CD4-positive, alpha-beta memory T cell (primary cell): Measurements from ENCODE around the gene PRMT5. TPM values are rescaled to one million over a fixed set of nuclear protein-coding genes. Genes with fewer than 3 reads are reported as not detected.

Source experiments
- CTCF ChIA-PET: fragments of 350-600 bp; sonication (Branson Sonifier 250); formaldehyde crosslinking; loops from one replicate; lab custom pipeline; 2021; ENCODE audit warnings: inconsistent platforms; ENCODE audit not compliant: partially characterized antibody; lab: Charles Lee
- POLR2A ChIA-PET: fragments of 350-600 bp; sonication (Branson Sonifier 250); formaldehyde crosslinking; loops from one replicate; lab custom pipeline; 2021; ENCODE audit not compliant: partially characterized antibody; lab: Charles Lee
- DNase-seq, 5 donors: peaks; one replicate each; pipeline versions ENCODE4 v3.0.0 to v3.0.0-alpha.2; 2020 to 2022; ENCODE audit warnings: mixed read lengths in 1 of 5
- H3K27ac ChIP-seq: one replicate; pipeline ENCODE4 v1.7.0; 2013; ENCODE audit warnings: low read depth, low read length
- H3K27me3 ChIP-seq: 2 replicates; pipeline ENCODE4 v1.7.0; 2013; ENCODE audit warnings: mild to moderate bottlenecking, low read length, moderate library complexity; ENCODE audit not compliant: insufficient read depth
- H3K36me3 ChIP-seq: 2 replicates; pipeline ENCODE4 v1.7.0; 2013; ENCODE audit warnings: mild to moderate bottlenecking, low read length, moderate library complexity; ENCODE audit not compliant: insufficient read depth
- H3K4me1 ChIP-seq: 2 replicates; pipeline ENCODE4 v1.7.0; 2013; ENCODE audit warnings: mild to moderate bottlenecking, low read length, moderate library complexity; ENCODE audit not compliant: insufficient read depth
- H3K4me3 ChIP-seq, 2 donors: one replicate each; pipeline ENCODE4 v1.7.0; 2013; ENCODE audit warnings: low read length in 2 of 2, mild to moderate bottlenecking in 1 of 2
- H3K9me3 ChIP-seq, 2 donors: one replicate each; pipeline ENCODE4 v1.7.0; 2013; ENCODE audit warnings: low read length in 2 of 2, control low read depth in 1 of 2; ENCODE audit not compliant: control insufficient read depth in 1 of 2
- H3K27ac Mint-ChIP-seq, 7 donors: one replicate each; pipeline ENCODE4 v1.8.0; 2020 to 2021; ENCODE audit warnings: mixed read lengths in 7 of 7, mild to moderate bottlenecking in 6 of 7, inconsistent platforms in 3 of 7, moderate library complexity in 3 of 7
- H3K27me3 Mint-ChIP-seq, 2 donors: one replicate each; pipeline ENCODE4 v1.8.0; 2020 to 2021; ENCODE audit warnings: mixed read lengths in 2 of 2
- H3K36me3 Mint-ChIP-seq, 2 donors: one replicate each; pipeline ENCODE4 v1.8.0; 2020 to 2021; ENCODE audit warnings: mixed read lengths in 2 of 2, inconsistent platforms in 1 of 2, mild to moderate bottlenecking in 1 of 2
- H3K4me1 Mint-ChIP-seq, 4 donors: one replicate each; pipeline ENCODE4 v1.8.0; 2020 to 2021; ENCODE audit warnings: mixed read lengths in 4 of 4, mild to moderate bottlenecking in 1 of 4
- H3K4me3 Mint-ChIP-seq, 8 donors: one replicate each; pipeline ENCODE4 v1.8.0; 2020 to 2021; ENCODE audit warnings: mixed read lengths in 8 of 8, mild to moderate bottlenecking in 7 of 8, moderate library complexity in 6 of 8, inconsistent platforms in 3 of 8
- H3K9me3 Mint-ChIP-seq, 8 donors: one replicate each; pipeline ENCODE4 v1.8.0; 2020 to 2021; ENCODE audit warnings: mixed read lengths in 8 of 8, mild to moderate bottlenecking in 5 of 8, inconsistent platforms in 3 of 8, moderate library complexity in 1 of 8
- intact Hi-C: fragments of 100-400 bp; cut with micrococcal nuclease; formaldehyde crosslinking; loops from one replicate; pipeline ENCODE4 v1.15.1; 2023
- polyA plus RNA-seq, 2 donors: library from polyadenylated mRNA; unstranded; fragments of 300-500 nt; fragmentation: Illumina TruSeq; gene quantifications; one replicate each; pipeline ENCODE4 v1.2.3, GENCODE V29; 2021
- total RNA-seq, 2 experiments: library from RNA; stranded (reverse); gene quantifications; one replicate each; pipeline ENCODE4 v1.2.3, GENCODE V29; 2021

PRMT5 gene
- total and polyA plus RNA-seq, 4 experiments from 2014 or later = 25.8 to 65.1 (median 40.6) TPM

GRCh38 chr14:22900081-22900799, 28.9 kb downstream of the PRMT5 start:
- Mint-ChIP-seq H3K4me3 (no peak overlapping the region), H3K36me3 (peaks cover 36 to 44% of the 10 kb centered on the region in 2 donors), H3K27me3 (no peaks in the 10 kb centered on the region), H3K9me3 (no peaks in the 10 kb centered on the region), H3K27ac (peak overlapping the region; percentile 12 to 65 (median 54)), H3K4me1 (peaks cover 5 to 15% (median 5%) of the 10 kb centered on the region in 4 donors)
- POLR2A ChIA-PET = interaction anchor here (0.7 to 3.3 kb wide), 12 partner anchors 12 to 343 kb away, joined by 3 to 34 read pairs (median 6); partner anchors contain the start of genes DAD1, LRP10, OXA1L and RBM23
- H3K27me3 ChIP-seq = no peaks in the 10 kb centered on the region
- H3K27ac ChIP-seq = no peak overlapping the region
- no peaks in the 10 kb centered on the region for H3K9me3 ChIP-seq
- H3K36me3 ChIP-seq = peaks cover 42% of the 10 kb centered on the region
- peak; percentile 66 to 72 (median 67) for DNase-seq
- intact Hi-C loops = loop anchor here (1.0 kb wide), 5 partner anchors 13 to 330 kb away; no protein-coding TSS in a partner anchor
- peaks cover 4% of the 10 kb centered on the region for H3K4me1 ChIP-seq
- H3K4me3 ChIP-seq = no peak overlapping the region
- CTCF ChIA-PET = interaction anchor here (0.6 to 9.0 kb wide), 25 partner anchors 10 to 343 kb away, joined by 3 to 123 read pairs (median 6); partner anchors contain the start of genes DAD1, HAUS4, LRP10 and OXA1L

- ChIA-PET CTCF (interaction anchor here (0.7 to 9.0 kb wide), 11 partner anchors 8 to 70 kb away, joined by 3 to 123 read pairs (median 22); partner anchors contain the start of genes LRP10, PRMT5, RBM23 and REM2), POLR2A (interaction anchor here (3.0 kb wide), 1 partner anchor 15 kb away, joined by 14 read pairs; the partner anchor contains the start of gene REM2)
- Mint-ChIP-seq H3K27ac (peak overlapping the region in 1 of 7 donors; percentile 77), H3K27me3 (no peaks in the 10 kb centered on the region), H3K4me3 (no peak overlapping the region), H3K4me1 (peaks cover 5 to 15% (median 5%) of the 10 kb centered on the region in 4 donors), H3K9me3 (no peaks in the 10 kb centered on the region), H3K36me3 (peaks cover 18 to 29% of the 10 kb centered on the region in 2 donors)
- no peak for DNase-seq
- intact Hi-C loops = no loop called here
- Histone ChIP-seq H3K27me3 (no peaks in the 10 kb centered on the region), H3K27ac (no peak overlapping the region), H3K4me1 (peaks cover 4% of the 10 kb centered on the region), H3K4me3 (no peak overlapping the region), H3K36me3 (peaks cover 24% of the 10 kb centered on the region), H3K9me3 (no peaks in the 10 kb centered on the region)
Measured at GRCh38 chr14:22898302-22899090, 30.7 kb downstream of the PRMT5 start.

GRCh38 chr14:22897357-22897756, 31.8 kb downstream of the PRMT5 start:
- peaks cover 5 to 15% (median 5%) of the 10 kb centered on the region in 4 donors for H3K4me1 Mint-ChIP-seq
- POLR2A ChIA-PET = interaction anchor here (1.9 to 2.8 kb wide), 4 partner anchors 9 to 26 kb away, joined by 8 to 18 read pairs (median 10); partner anchors contain the start of gene LRP10
- peaks cover 16% of the 10 kb centered on the region for H3K36me3 ChIP-seq
- no peaks in the 10 kb centered on the region for H3K27me3 ChIP-seq
- no peak overlapping the region for H3K27ac ChIP-seq
- intact Hi-C loops = no loop called here
- no peak overlapping the region for H3K4me3 ChIP-seq
- H3K9me3 ChIP-seq = no peaks in the 10 kb centered on the region
- peaks cover 4% of the 10 kb centered on the region for H3K4me1 ChIP-seq
- peak overlapping the region in 2 of 7 donors; percentile 46 to 63 for H3K27ac Mint-ChIP-seq
- no peak for DNase-seq
- no peaks in the 10 kb centered on the region for H3K9me3 Mint-ChIP-seq
- no peaks in the 10 kb centered on the region for H3K27me3 Mint-ChIP-seq
- CTCF ChIA-PET = interaction anchor here (1.1 to 9.0 kb wide), 8 partner anchors 9 to 327 kb away, joined by 3 to 123 read pairs (median 13); partner anchors contain the start of genes LRP10 and REM2
- H3K4me3 Mint-ChIP-seq = no peak overlapping the region
- H3K36me3 Mint-ChIP-seq = peaks cover 19 to 23% of the 10 kb centered on the region in 2 donors

GRCh38 chr14:22896760-22897159, 32.4 kb downstream of the PRMT5 start:
- H3K4me1 Mint-ChIP-seq = peaks cover 5 to 15% (median 5%) of the 10 kb centered on the region in 4 donors
- peak overlapping the region in 1 of 7 donors; percentile 27 for H3K27ac Mint-ChIP-seq

GRCh38 chr14:22896356-22896755, 32.8 kb downstream of the PRMT5 start:
- Mint-ChIP-seq H3K9me3 (no peaks in the 10 kb centered on the region), H3K27me3 (no peaks in the 10 kb centered on the region), H3K36me3 (peaks cover 12 to 13% of the 10 kb centered on the region in 2 donors), H3K4me1 (peaks cover 5 to 15% (median 5%) of the 10 kb centered on the region in 4 donors), H3K4me3 (no peak overlapping the region), H3K27ac (peak overlapping the region in 1 of 7 donors; percentile 27)
- DNase-seq = no peak
- Histone ChIP-seq H3K36me3 (peaks cover 6% of the 10 kb centered on the region), H3K4me3 (no peak overlapping the region), H3K4me1 (peaks cover 4% of the 10 kb centered on the region), H3K27ac (no peak overlapping the region), H3K27me3 (no peaks in the 10 kb centered on the region), H3K9me3 (no peaks in the 10 kb centered on the region)
- intact Hi-C loops = no loop called here
- ChIA-PET POLR2A (interaction anchor here (1.0 to 2.8 kb wide), 7 partner anchors 8 to 66 kb away, joined by 3 to 18 read pairs (median 8); partner anchors contain the start of genes LRP10 and RBM23), CTCF (interaction anchor here (0.6 to 9.0 kb wide), 12 partner anchors 14 to 339 kb away, joined by 3 to 123 read pairs (median 4); partner anchors contain the start of genes LRP10, RBM23 and REM2)

More at GRCh38 chr14:22896760-22897159, 32.4 kb downstream of the PRMT5 start:
- peaks cover 15 to 17% of the 10 kb centered on the region in 2 donors for H3K36me3 Mint-ChIP-seq
- H3K9me3 Mint-ChIP-seq = no peaks in the 10 kb centered on the region
- Histone ChIP-seq H3K4me1 (peaks cover 4% of the 10 kb centered on the region), H3K36me3 (peaks cover 10% of the 10 kb centered on the region), H3K27me3 (no peaks in the 10 kb centered on the region), H3K9me3 (no peaks in the 10 kb centered on the region), H3K27ac (no peak overlapping the region), H3K4me3 (no peak overlapping the region)
- no peak for DNase-seq
- H3K27me3 Mint-ChIP-seq = no peaks in the 10 kb centered on the region
- ChIA-PET CTCF (interaction anchor here (0.6 to 9.0 kb wide), 11 partner anchors 8 to 340 kb away, joined by 3 to 123 read pairs (median 5); partner anchors contain the start of genes LRP10 and REM2), POLR2A (interaction anchor here (1.4 to 2.8 kb wide), 6 partner anchors 9 to 66 kb away, joined by 4 to 18 read pairs (median 8); partner anchors contain the start of gene LRP10)
- intact Hi-C loops = no loop called here
- no peak overlapping the region for H3K4me3 Mint-ChIP-seq

GRCh38 chr14:22895402-22895801, 33.8 kb downstream of the PRMT5 start:
- H3K36me3 ChIP-seq = no peaks in the 10 kb centered on the region
- ChIA-PET POLR2A (interaction anchor here (0.6 to 2.8 kb wide), 8 partner anchors 7 to 65 kb away, joined by 3 to 18 read pairs (median 6); partner anchors contain the start of genes LRP10 and RBM23), CTCF (interaction anchor here (1.0 to 9.0 kb wide), 9 partner anchors 13 to 338 kb away, joined by 3 to 123 read pairs (median 9); partner anchors contain the start of genes LRP10, RBM23 and REM2)
- intact Hi-C loops = no loop called here
- no peak overlapping the region for H3K27ac ChIP-seq
- H3K4me3 Mint-ChIP-seq = peak overlapping the region in 1 of 8 donors; percentile 31
- no peaks in the 10 kb centered on the region for H3K27me3 ChIP-seq
- no peaks in the 10 kb centered on the region for H3K9me3 Mint-ChIP-seq
- no peak overlapping the region for H3K4me3 ChIP-seq
- peaks cover 2 to 11% (median 5%) of the 10 kb centered on the region in 4 donors for H3K4me1 Mint-ChIP-seq
- peaks cover 4% of the 10 kb centered on the region for H3K4me1 ChIP-seq
- H3K27me3 Mint-ChIP-seq = no peaks in the 10 kb centered on the region
- H3K27ac Mint-ChIP-seq = no peak overlapping the region
- no peaks in the 10 kb centered on the region for H3K9me3 ChIP-seq
- DNase-seq = no peak
- peaks cover 6% of the 10 kb centered on the region in 2 donors for H3K36me3 Mint-ChIP-seq
